IMR-90 (cell line): Measurements from ENCODE around the gene CADM1. TPM values are rescaled to one million over a fixed set of nuclear protein-coding genes. Genes with fewer than 3 reads are reported as not detected.

Source experiments
- ATAC-seq: fragments of 200-7000 bp; cut with Tn5 transposase; 2 replicates; pipeline ENCODE4 v1.9.1; 2020; ENCODE audit warnings: low read depth, mild to moderate bottlenecking, moderate library complexity
- BruUV-seq: library from RNA; stranded (reverse); fragments of 400-500 nt; replicated peaks from 2 replicates; lab custom pipeline; 2021; lab: Mats Ljungman, UMichigan
- CTCF ChIA-PET: fragments of 300-600 bp; formaldehyde crosslinking; extraction: SDS; loops from one replicate; lab custom pipeline; 2021; ENCODE audit warnings: antibody characterized with exemption; lab: Yijun Ruan, JAX
- POLR2A ChIA-PET: fragments of 300-600 bp; sonication (Branson Sonifier 250); formaldehyde crosslinking; loops from one replicate; lab custom pipeline; 2022; ENCODE audit warnings: antibody characterized with exemption; ENCODE audit not compliant: unreplicated experiment; lab: Charles Lee
- DNase-seq: peaks from one replicate; pipeline ENCODE4 v3.0.0; 2013
- H2AFZ ChIP-seq: replicated peaks from 2 replicates; pipeline ENCODE3; 2013; ENCODE audit warnings: low read length, mild to moderate bottlenecking; ENCODE audit not compliant: poor library complexity
- H2AK5ac ChIP-seq: 2 replicates; pipeline ENCODE4 v1.6.1; 2013; ENCODE audit warnings: low read depth, low read length, inconsistent platforms
- H2AK9ac ChIP-seq: replicated peaks from 2 replicates; pipeline ENCODE3; 2013; ENCODE audit warnings: mild to moderate bottlenecking, low read depth, low read length, moderate library complexity; ENCODE audit not compliant: poor library complexity
- H2BK120ac ChIP-seq: 2 replicates; pipeline ENCODE4 v1.6.1; 2013; ENCODE audit warnings: low read depth, low read length, inconsistent platforms
- H2BK15ac ChIP-seq: 3 replicates; pipeline ENCODE4 v1.6.1; 2013; ENCODE audit warnings: low read depth, low read length, inconsistent platforms
- H2BK20ac ChIP-seq: 2 replicates; pipeline ENCODE4 v1.6.1; 2013; ENCODE audit warnings: low read depth, mild to moderate bottlenecking, inconsistent platforms, low read length, moderate library complexity
- H2BK5ac ChIP-seq: 2 replicates; pipeline ENCODE4 v1.6.1; 2013; ENCODE audit warnings: mild to moderate bottlenecking, low read depth, low read length, inconsistent platforms; ENCODE audit not compliant: poor library complexity, severe bottlenecking
- H3K14ac ChIP-seq: replicated peaks from 2 replicates; pipeline ENCODE4 v1.6.1; 2013; ENCODE audit warnings: low read depth, low read length, inconsistent platforms
- H3K18ac ChIP-seq: 2 replicates; pipeline ENCODE4 v1.6.1; 2013; ENCODE audit warnings: low read depth, low read length, control low read depth
- H3K23ac ChIP-seq: 2 replicates; pipeline ENCODE4 v1.6.1; 2013; ENCODE audit warnings: low read depth, low read length, inconsistent platforms
- H3K27ac ChIP-seq: 2 replicates; pipeline ENCODE4 v1.5.1; 2013; ENCODE audit warnings: mild to moderate bottlenecking, control low read depth, low read length; ENCODE audit not compliant: insufficient read depth
- H3K27me3 ChIP-seq: 2 replicates; pipeline ENCODE4 v1.6.1; 2013; ENCODE audit warnings: low read length; ENCODE audit not compliant: control insufficient read depth, insufficient read depth
- H3K36me3 ChIP-seq: 2 replicates; pipeline ENCODE4 v1.6.1; 2013; ENCODE audit warnings: low read length, mixed read lengths; ENCODE audit not compliant: control insufficient read depth, insufficient read depth
- H3K4ac ChIP-seq: 2 replicates; pipeline ENCODE4 v1.6.1; 2013; ENCODE audit warnings: low read depth, low read length, inconsistent platforms
- H3K4me1 ChIP-seq: 2 replicates; pipeline ENCODE4 v1.6.1; 2013; ENCODE audit warnings: low read length, mixed read lengths; ENCODE audit not compliant: control insufficient read depth, insufficient read depth
- H3K4me2 ChIP-seq: 2 replicates; pipeline ENCODE4 v1.6.1; 2013; ENCODE audit warnings: low read depth, mild to moderate bottlenecking, control low read depth, low read length, moderate library complexity
- H3K4me3 ChIP-seq: 2 replicates; pipeline ENCODE4 v1.5.1; 2013; ENCODE audit warnings: low read depth, mild to moderate bottlenecking, control low read depth, low read length, moderate library complexity; ENCODE audit not compliant: insufficient read depth
- H3K56ac ChIP-seq: 2 replicates; pipeline ENCODE4 v1.6.1; 2013; ENCODE audit warnings: low read length, inconsistent platforms; ENCODE audit not compliant: insufficient read depth; ENCODE audit errors: extremely low read depth
- H3K79me1 ChIP-seq, 2 experiments: 2 replicates each; pipeline ENCODE4 v1.6.1; 2013; ENCODE audit warnings: low read length in 2 of 2, inconsistent platforms in 1 of 2, low read depth in 1 of 2
- H3K9ac ChIP-seq: 2 replicates; pipeline ENCODE4 v1.6.1; 2013; ENCODE audit warnings: low read depth, low read length, control low read depth
- H3K9me1 ChIP-seq: 2 replicates; pipeline ENCODE4 v1.6.1; 2013; ENCODE audit warnings: low read length, inconsistent platforms; ENCODE audit not compliant: insufficient read depth
- H3K9me3 ChIP-seq: 2 replicates; pipeline ENCODE4 v1.6.1; 2013; ENCODE audit warnings: low read length; ENCODE audit not compliant: control insufficient read depth, insufficient read depth
- H4K20me1 ChIP-seq: 2 replicates; pipeline ENCODE4 v1.6.1; 2013; ENCODE audit warnings: low read length, inconsistent platforms; ENCODE audit not compliant: insufficient read depth
- H4K5ac ChIP-seq: 2 replicates; pipeline ENCODE4 v1.6.1; 2013; ENCODE audit warnings: mild to moderate bottlenecking, low read depth, low read length, control low read depth
- H4K8ac ChIP-seq, 2 experiments: 2 replicates each; pipeline ENCODE4 v1.6.1; 2013; ENCODE audit warnings: low read depth in 2 of 2, low read length in 2 of 2, control low read depth in 1 of 2, inconsistent platforms in 1 of 2
- H4K91ac ChIP-seq: 2 replicates; pipeline ENCODE4 v1.6.1; 2013; ENCODE audit warnings: low read depth, low read length, inconsistent platforms; ENCODE audit not compliant: insufficient read depth
- BHLHE40 ChIP-seq: fragments of 150-350 bp; IDR thresholded peaks from 2 replicates; pipeline ENCODE4 v1.6.1; 2016; ENCODE audit warnings: mild to moderate bottlenecking, low read depth, low read length
- CEBPB ChIP-seq: IDR thresholded peaks from 2 replicates; pipeline ENCODE4 v1.6.1; 2012; ENCODE audit warnings: low read depth, low read length, improper control_type of control experiment
- CHD1 ChIP-seq: IDR thresholded peaks from 2 replicates; pipeline ENCODE4 v1.6.1; 2012; ENCODE audit warnings: low read depth, low read length, improper control_type of control experiment
- CTCF ChIP-seq: conservative IDR thresholded peaks from 2 replicates; pipeline ENCODE4 v1.5.1; 2012; ENCODE audit warnings: mild to moderate bottlenecking, low read depth, low read length, improper control_type of control experiment
- ELK1 ChIP-seq: fragments of 150-350 bp; IDR thresholded peaks from 2 replicates; pipeline ENCODE4 v1.6.1; 2016; ENCODE audit warnings: low read depth, mild to moderate bottlenecking, low read length, moderate library complexity, borderline replicate concordance
- FOS ChIP-seq: fragments of 150-350 bp; IDR thresholded peaks from 2 replicates; pipeline ENCODE4 v1.6.1; 2016; ENCODE audit warnings: low read depth, low read length
- MAFK ChIP-seq: IDR thresholded peaks from 2 replicates; pipeline ENCODE4 v1.6.1; 2012; ENCODE audit warnings: low read depth, low read length, improper control_type of control experiment
- MAZ ChIP-seq: IDR thresholded peaks from 2 replicates; pipeline ENCODE4 v1.6.1; 2012; ENCODE audit warnings: low read depth, mild to moderate bottlenecking, low read length, improper control_type of control experiment, moderate library complexity, borderline replicate concordance
- MXI1 ChIP-seq: IDR thresholded peaks from 2 replicates; pipeline ENCODE4 v1.6.1; 2012; ENCODE audit warnings: low read depth, mild to moderate bottlenecking, low read length, moderate library complexity, borderline replicate concordance
- NFE2L2 ChIP-seq: fragments of 150-350 bp; IDR thresholded peaks from 2 replicates; pipeline ENCODE4 v1.6.1; 2016; ENCODE audit warnings: low read depth, mild to moderate bottlenecking, low read length
- POLR2A ChIP-seq: IDR thresholded peaks from 2 replicates; pipeline ENCODE4 v1.6.1; 2012; ENCODE audit warnings: mild to moderate bottlenecking, low read depth, low read length
- RAD21 ChIP-seq: IDR thresholded peaks from 2 replicates; pipeline ENCODE4 v1.6.1; 2012; ENCODE audit warnings: low read length, improper control_type of control experiment
- RCOR1 ChIP-seq: IDR thresholded peaks from 2 replicates; pipeline ENCODE4 v1.6.1; 2012; ENCODE audit warnings: mild to moderate bottlenecking, low read length, improper control_type of control experiment; ENCODE audit not compliant: insufficient replicate concordance
- RFX5 ChIP-seq: IDR thresholded peaks from 2 replicates; pipeline ENCODE4 v1.8.0; 2012; ENCODE audit warnings: low read depth, mild to moderate bottlenecking, low read length, moderate library complexity
- SMC3 ChIP-seq: fragments of 150-350 bp; IDR thresholded peaks from 2 replicates; pipeline ENCODE4 v1.6.1; 2016; ENCODE audit warnings: low read depth, mild to moderate bottlenecking, antibody characterized with exemption, low read length, moderate library complexity
- USF2 ChIP-seq: fragments of 150-350 bp; IDR thresholded peaks from 2 replicates; pipeline ENCODE4 v1.6.1; 2017; ENCODE audit warnings: mild to moderate bottlenecking, antibody characterized with exemption, low read length, low read depth
- dilution Hi-C: fragments of 300-500 bp; cut with HindIII; formaldehyde crosslinking; loops from one replicate; pipeline ENCODE4 v1.14.3; 2018; ENCODE audit warnings: low sequenced_read_pairs; ENCODE audit not compliant: unreplicated experiment
- in situ Hi-C: fragments of 300-500 bp; cut with MboI; formaldehyde crosslinking; loops from 3 replicates; pipeline ENCODE4 v1.14.3; 2019; ENCODE audit warnings: low sequenced_read_pairs, inconsistent platforms, mixed read lengths
- intact Hi-C: fragments of 100-400 bp; cut with micrococcal nuclease; formaldehyde crosslinking; loops from 2 replicates; pipeline ENCODE4 v1.10.0; 2022
- polyA plus RNA-seq, 3 experiments: library from polyadenylated mRNA; depleted of rRNA; stranded (reverse); fragments of >200 nt; gene quantifications; 2 replicates each; pipeline ENCODE4 v1.2.3, GENCODE V29; 2012; ENCODE audit warnings: low replicate concordance in 1 of 3
- total RNA-seq: library from RNA; depleted of rRNA; stranded (reverse); fragments of >200 nt; gene quantifications from 2 replicates; pipeline ENCODE4 v1.2.3, GENCODE V29; 2012

The CADM1 gene
- total and polyA plus RNA-seq, 2 of the 4 experiments (the other 2 are of a cell fraction): 28.8 to 77.1 TPM

GRCh38 chr11:115345361-115345760 is 158.9 kb downstream of the CADM1 start:
- Histone ChIP-seq H2BK5ac (no peak overlapping the region), H3K9me1 (no peaks in the 10 kb centered on the region), H3K9ac (no peak overlapping the region), H3K14ac (no peak overlapping the region), H3K4me2 (no peak overlapping the region), H3K9me3 (no peaks in the 10 kb centered on the region), H3K27me3 (no peaks in the 10 kb centered on the region), H3K36me3 (no peaks in the 10 kb centered on the region), H4K8ac (no peak overlapping the region), H3K4ac (no peak overlapping the region), H4K91ac (no peak overlapping the region), H3K79me1 (0 out of 4 replicates have a peak, but pooled peaks cover 0 to 3% of the 10 kb centered on the region in 2 experiments), H2AFZ (no peak overlapping the region), H3K18ac (no peak overlapping the region), H4K5ac (no peak overlapping the region), H4K20me1 (no peaks in the 10 kb centered on the region), H3K4me1 (no peaks in the 10 kb centered on the region), H2BK15ac (no peak overlapping the region), H2AK5ac (no peak overlapping the region), H3K23ac (no peak overlapping the region), H3K56ac (no peak overlapping the region), H3K4me3 (no peak overlapping the region), H2BK120ac (no peak overlapping the region), H2AK9ac (no peak overlapping the region), H2BK20ac (no peak overlapping the region), H3K27ac (no peak overlapping the region)
- intact Hi-C loops (no loop called here), in situ Hi-C loops (loop anchor here (25.0 kb wide), 1 partner anchor 1342 kb away; no protein-coding TSS in a partner anchor), dilution Hi-C loops (no loop called here)
- no TSS peak for BruUV-seq
- DNase-seq (no peak), ATAC-seq (no peak)
- ChIA-PET POLR2A (no interaction called here), CTCF (no interaction called here)
- TF ChIP-seq SMC3 (no peak), ELK1 (no peak), RCOR1 (no peak), USF2 (no peak), NFE2L2 (no peak), BHLHE40 (no peak), CHD1 (no peak), RAD21 (no peak), CTCF (no peak), MAFK (no peak), FOS (no peak), RFX5 (no peak), MAZ (no peak), POLR2A (no peak), CEBPB (no peak), MXI1 (no peak)
